Measurements from ENCODE around the gene CMIP.

The CMIP gene

GRCh38 chr16:81492311-81492761, 47.7 kb downstream of the CMIP start:
- no peak for DNase-seq
- no peak overlapping the region for H3K4me3 Mint-ChIP-seq
- no peaks in the 10 kb centered on the region for H3K36me3 Mint-ChIP-seq
- no peaks in the 10 kb centered on the region for H3K27me3 Mint-ChIP-seq
- peaks cover 15% of the 10 kb centered on the region for H3K4me1 Mint-ChIP-seq
- CTCF ChIA-PET: no interaction called here
- H3K9me3 Mint-ChIP-seq: no peaks in the 10 kb centered on the region
- no peak overlapping the region for H3K27ac Mint-ChIP-seq

GRCh38 chr16:81492965-81493754, 48.6 kb downstream of the CMIP start:
- DNase-seq: no peak
- Mint-ChIP-seq H3K9me3 (no peaks in the 10 kb centered on the region), H3K36me3 (no peaks in the 10 kb centered on the region), H3K4me1 (peaks cover 21% of the 10 kb centered on the region), H3K27me3 (no peaks in the 10 kb centered on the region), H3K27ac (no peak overlapping the region), H3K4me3 (no peak overlapping the region)
- CTCF ChIA-PET: no interaction called here

GRCh38 chr16:81493755-81494433, 49.3 kb downstream of the CMIP start:
- Mint-ChIP-seq H3K9me3 (no peaks in the 10 kb centered on the region), H3K27me3 (no peaks in the 10 kb centered on the region), H3K27ac (no peak overlapping the region), H3K4me3 (no peak overlapping the region), H3K4me1 (peaks cover 25% of the 10 kb centered on the region), H3K36me3 (no peaks in the 10 kb centered on the region)
- CTCF ChIA-PET: no interaction called here
- peak; percentile 28 for DNase-seq

- H3K4me3 Mint-ChIP-seq: no peak overlapping the region
- H3K9me3 Mint-ChIP-seq: no peaks in the 10 kb centered on the region
- H3K36me3 Mint-ChIP-seq: no peaks in the 10 kb centered on the region
- no peaks in the 10 kb centered on the region for H3K27me3 Mint-ChIP-seq
- no peak overlapping the region for H3K27ac Mint-ChIP-seq
- CTCF ChIA-PET: no interaction called here
- DNase-seq: no peak
- peaks cover 26% of the 10 kb centered on the region for H3K4me1 Mint-ChIP-seq
Measured at GRCh38 chr16:81494434-81494806, 49.8 kb downstream of the CMIP start.

- no peaks in the 10 kb centered on the region for H3K27me3 Mint-ChIP-seq
- CTCF ChIA-PET: interaction anchor here (0.6 kb wide), 1 partner anchor 129 kb away, joined by 3 read pairs; no protein-coding TSS in a partner anchor
- no peak overlapping the region for H3K27ac Mint-ChIP-seq
- DNase-seq: no peak
- no peak overlapping the region for H3K4me3 Mint-ChIP-seq
- no peaks in the 10 kb centered on the region for H3K36me3 Mint-ChIP-seq
- peaks cover 27% of the 10 kb centered on the region for H3K4me1 Mint-ChIP-seq
- H3K9me3 Mint-ChIP-seq: no peaks in the 10 kb centered on the region
Measured at GRCh38 chr16:81494888-81495287, 50.3 kb downstream of the CMIP start.

GRCh38 chr16:81495321-81496234, 51.0 kb downstream of the CMIP start:
- Mint-ChIP-seq H3K27ac (no peak overlapping the region), H3K4me1 (peaks cover 31% of the 10 kb centered on the region), H3K4me3 (no peak overlapping the region), H3K36me3 (no peaks in the 10 kb centered on the region), H3K9me3 (no peaks in the 10 kb centered on the region), H3K27me3 (no peaks in the 10 kb centered on the region)
- DNase-seq: no peak
- CTCF ChIA-PET: interaction anchor here (0.6 kb wide), 1 partner anchor 130 kb away, joined by 3 read pairs; no protein-coding TSS in a partner anchor

GRCh38 chr16:81496321-81496720, 51.7 kb downstream of the CMIP start:
- Mint-ChIP-seq H3K9me3 (no peaks in the 10 kb centered on the region), H3K27ac (no peak overlapping the region), H3K36me3 (no peaks in the 10 kb centered on the region), H3K27me3 (no peaks in the 10 kb centered on the region), H3K4me3 (no peak overlapping the region), H3K4me1 (peaks cover 38% of the 10 kb centered on the region)
- CTCF ChIA-PET: no interaction called here
- DNase-seq: no peak

- Mint-ChIP-seq H3K36me3 (no peaks in the 10 kb centered on the region), H3K4me1 (peaks cover 38% of the 10 kb centered on the region), H3K27ac (no peak overlapping the region), H3K4me3 (no peak overlapping the region), H3K9me3 (no peaks in the 10 kb centered on the region), H3K27me3 (no peaks in the 10 kb centered on the region)
- no peak for DNase-seq
- CTCF ChIA-PET: no interaction called here
Measured at GRCh38 chr16:81496742-81497141, 52.1 kb downstream of the CMIP start.

GRCh38 chr16:81497690-81498089, 53.1 kb downstream of the CMIP start:
- H3K36me3 Mint-ChIP-seq: no peaks in the 10 kb centered on the region
- H3K27ac Mint-ChIP-seq: no peak overlapping the region
- H3K4me3 Mint-ChIP-seq: no peak overlapping the region
- H3K4me1 Mint-ChIP-seq: peaks cover 40% of the 10 kb centered on the region
- CTCF ChIA-PET: interaction anchor here (1.0 kb wide), 1 partner anchor 8 kb away, joined by 3 read pairs; no protein-coding TSS in a partner anchor
- DNase-seq: peak; percentile 45
- no peaks in the 10 kb centered on the region for H3K27me3 Mint-ChIP-seq
- no peaks in the 10 kb centered on the region for H3K9me3 Mint-ChIP-seq

- CTCF ChIA-PET: interaction anchor here (1.0 kb wide), 1 partner anchor 9 kb away, joined by 3 read pairs; no protein-coding TSS in a partner anchor
- Mint-ChIP-seq H3K27ac (no peak overlapping the region), H3K9me3 (no peaks in the 10 kb centered on the region), H3K4me3 (no peak overlapping the region), H3K36me3 (no peaks in the 10 kb centered on the region), H3K4me1 (peaks cover 40% of the 10 kb centered on the region), H3K27me3 (no peaks in the 10 kb centered on the region)
- DNase-seq: no peak
Measured at GRCh38 chr16:81498351-81498750, 53.7 kb downstream of the CMIP start.

GRCh38 chr16:81499576-81500380, 55.2 kb downstream of the CMIP start:
- Mint-ChIP-seq H3K27ac (no peak overlapping the region), H3K4me1 (peaks cover 41% of the 10 kb centered on the region), H3K4me3 (no peak overlapping the region), H3K27me3 (no peaks in the 10 kb centered on the region), H3K9me3 (no peaks in the 10 kb centered on the region), H3K36me3 (no peaks in the 10 kb centered on the region)
- no peak for DNase-seq
- CTCF ChIA-PET: no interaction called here

GRCh38 chr16:81500833-81501521, 56.4 kb downstream of the CMIP start:
- DNase-seq: no peak
- no peak overlapping the region for H3K4me3 Mint-ChIP-seq
- H3K27ac Mint-ChIP-seq: no peak overlapping the region
- H3K27me3 Mint-ChIP-seq: no peaks in the 10 kb centered on the region
- H3K4me1 Mint-ChIP-seq: peaks cover 42% of the 10 kb centered on the region
- no peaks in the 10 kb centered on the region for H3K36me3 Mint-ChIP-seq
- CTCF ChIA-PET: no interaction called here
- no peaks in the 10 kb centered on the region for H3K9me3 Mint-ChIP-seq

GRCh38 chr16:81502396-81503070, 57.9 kb downstream of the CMIP start:
- DNase-seq: no peak
- H3K27ac Mint-ChIP-seq: no peak overlapping the region
- no peaks in the 10 kb centered on the region for H3K27me3 Mint-ChIP-seq
- H3K36me3 Mint-ChIP-seq: no peaks in the 10 kb centered on the region
- no peak overlapping the region for H3K4me3 Mint-ChIP-seq
- peaks cover 34% of the 10 kb centered on the region for H3K4me1 Mint-ChIP-seq
- H3K9me3 Mint-ChIP-seq: no peaks in the 10 kb centered on the region
- CTCF ChIA-PET: no interaction called here
